Vagina (tissue), 2 donors: ENCODE data around the gene CMIP. TPM values are rescaled to one million over a fixed set of nuclear protein-coding genes. Genes with fewer than 3 reads are reported as not detected.
"Not testable (repeated sequence)": the region's sequence is repeated elsewhere in the genome, so short reads cannot be mapped to it uniquely, and the experiment has no call there.

Experiments
- DNase-seq, 2 donors: peaks; one replicate each; pipeline ENCODE4 v3.0.0-alpha.2; 2017; ENCODE audit errors: extremely low spot score in 2 of 2
- H3K27ac ChIP-seq: fragments of 200-600 bp; sonication (generic); one replicate; pipeline ENCODE4 v1.5.1; 2019
- H3K27me3 ChIP-seq: fragments of 200-600 bp; sonication (generic); one replicate; pipeline ENCODE4 v1.5.1; 2019
- H3K36me3 ChIP-seq, 2 donors: fragments of 200-600 bp; sonication (generic); one replicate each; pipeline ENCODE4 v1.5.1; 2017 to 2019
- H3K4me1 ChIP-seq: fragments of 200-600 bp; sonication (generic); one replicate; pipeline ENCODE4 v1.5.1; 2019
- H3K4me3 ChIP-seq, 2 donors: fragments of 200-600 bp; sonication (generic); 1 replicate in 1 of 2; 2 replicates in 1 of 2; pipeline ENCODE4 v1.5.1; 2016 to 2019
- H3K9me3 ChIP-seq: fragments of 200-600 bp; sonication (generic); one replicate; pipeline ENCODE4 v1.5.1; 2019
- CTCF ChIP-seq, 3 experiments: fragments of 450-650 bp in 2 of 3; fragments of 200-600 bp in 1 of 3; sonication (generic) in 1 of 3; IDR thresholded peaks; one replicate each; pipeline ENCODE4 v1.5.1; 2017 to 2019; ENCODE audit warnings: antibody characterized with exemption in 3 of 3, mild to moderate bottlenecking in 2 of 3, moderate library complexity in 2 of 3
- POLR2A ChIP-seq, 2 donors: fragments of 450-650 bp; IDR thresholded peaks; one replicate each; pipeline ENCODE4 v1.6.1; 2017; ENCODE audit warnings: antibody characterized with exemption in 2 of 2, mild to moderate bottlenecking in 2 of 2, moderate library complexity in 2 of 2
- POLR2AphosphoS5 ChIP-seq, 2 donors: sonication (generic); formaldehyde crosslinking; IDR thresholded peaks; one replicate each; pipeline ENCODE4 v1.9.0; 2017; ENCODE audit warnings: antibody characterized with exemption in 2 of 2, mild to moderate bottlenecking in 2 of 2, low read depth in 1 of 2; ENCODE audit not compliant: insufficient read depth in 1 of 2
- intact Hi-C: fragments of 100-400 bp; cut with DNase I; formaldehyde crosslinking; loops from one replicate; pipeline ENCODE4 v1.15.1; 2023
- total RNA-seq: library from RNA; depleted of rRNA; stranded (reverse); fragments of >200 nt; gene quantifications from one replicate; pipeline ENCODE4 v1.2.3, GENCODE V29; 2016

Gene CMIP
- total RNA-seq, 1 donor from 2014 or later = 66.3 TPM

GRCh38 chr16:81522108-81522701 lies 77.6 kb downstream of the CMIP start:
- H3K36me3 ChIP-seq = no peaks in the 10 kb centered on the region
- DNase-seq = no peak
- H3K4me3 ChIP-seq = no peak overlapping the region
- TF ChIP-seq POLR2A (IDR thresholded peaks at IDR 0.05) (no peak), CTCF (IDR thresholded peaks at IDR 0.05) (no peak), POLR2AphosphoS5 (IDR thresholded peaks at IDR 0.05; ENCODE audit: insufficient read depth in 1 of 2, low read depth in 1 of 2) (no peak)
- intact Hi-C loops = no loop called here
- H3K27me3 ChIP-seq = no peaks in the 10 kb centered on the region
- H3K4me1 ChIP-seq = peaks cover 60% of the 10 kb centered on the region
- H3K27ac ChIP-seq = peak overlapping the region; percentile 58
- H3K9me3 ChIP-seq = no peaks in the 10 kb centered on the region

- Histone ChIP-seq H3K4me1 (peaks cover 67% of the 10 kb centered on the region), H3K27ac (peak overlapping the region; percentile 58)
- H3K27me3 ChIP-seq, H3K9me3 ChIP-seq, H3K4me3 ChIP-seq, intact Hi-C loops, DNase-seq, H3K36me3 ChIP-seq: not testable (repeated sequence)
Measured at GRCh38 chr16:81522851-81523250, 78.2 kb downstream of the CMIP start.

GRCh38 chr16:81523387-81524115 lies 78.9 kb downstream of the CMIP start:
- TF ChIP-seq POLR2AphosphoS5 (IDR thresholded peaks at IDR 0.05; ENCODE audit: insufficient read depth in 1 of 2, low read depth in 1 of 2) = peak in 1 of 2 donors; percentile 42
- TF ChIP-seq CTCF (IDR thresholded peaks at IDR 0.05) = no peak
- TF ChIP-seq POLR2A (IDR thresholded peaks at IDR 0.05) = no peak
- Histone ChIP-seq H3K27ac (peak overlapping the region; percentile 68), H3K4me3 (no peak overlapping the region), H3K27me3 (no peaks in the 10 kb centered on the region), H3K9me3 (no peaks in the 10 kb centered on the region), H3K4me1 (peaks cover 74% of the 10 kb centered on the region), H3K36me3 (no peaks in the 10 kb centered on the region)
- intact Hi-C loops = no loop called here
- DNase-seq = no peak

- TF ChIP-seq POLR2AphosphoS5 (IDR thresholded peaks at IDR 0.05; ENCODE audit: insufficient read depth in 1 of 2, low read depth in 1 of 2) (no peak), POLR2A (IDR thresholded peaks at IDR 0.05) (no peak), CTCF (IDR thresholded peaks at IDR 0.05) (no peak)
- Histone ChIP-seq H3K4me3 (no peak overlapping the region), H3K27ac (peak overlapping the region; percentile 68), H3K36me3 (no peaks in the 10 kb centered on the region), H3K27me3 (no peaks in the 10 kb centered on the region), H3K9me3 (no peaks in the 10 kb centered on the region), H3K4me1 (peaks cover 71% of the 10 kb centered on the region)
- intact Hi-C loops = no loop called here
- no peak for DNase-seq
Measured at GRCh38 chr16:81524382-81524781, 79.8 kb downstream of the CMIP start.

- DNase-seq, H3K9me3 ChIP-seq, H3K36me3 ChIP-seq, H3K27me3 ChIP-seq, H3K4me3 ChIP-seq, intact Hi-C loops: not testable (repeated sequence)
- Histone ChIP-seq H3K27ac (peak overlapping the region; percentile 68), H3K4me1 (peaks cover 71% of the 10 kb centered on the region)
Measured at GRCh38 chr16:81524885-81525284, 80.3 kb downstream of the CMIP start.

- intact Hi-C loops = no loop called here
- no peaks in the 10 kb centered on the region for H3K27me3 ChIP-seq
- H3K9me3 ChIP-seq = no peaks in the 10 kb centered on the region
- H3K27ac ChIP-seq = peak overlapping the region; percentile 68
- no peaks in the 10 kb centered on the region for H3K36me3 ChIP-seq
- TF ChIP-seq POLR2AphosphoS5 (IDR thresholded peaks at IDR 0.05; ENCODE audit: insufficient read depth in 1 of 2, low read depth in 1 of 2) (peak in 1 of 2 donors; percentile 20), POLR2A (IDR thresholded peaks at IDR 0.05) (no peak)
- H3K4me3 ChIP-seq = no peak overlapping the region
- H3K4me1 ChIP-seq = peaks cover 83% of the 10 kb centered on the region
- DNase-seq = no peak
Measured at GRCh38 chr16:81526199-81526598, 81.6 kb downstream of the CMIP start.
